Astrocyte of the spinal cord (primary cell): ENCODE measurements around the gene SNPH.

Experiments used
- DNase-seq: peaks from one replicate; pipeline ENCODE4 v3.0.0; 2011; ENCODE audit warnings: low read depth, low spot score
- H3K4me3 ChIP-seq: 2 replicates; pipeline ENCODE4 v1.5.1; 2011; ENCODE audit warnings: low read depth, mild to moderate bottlenecking, low read length, moderate library complexity
- in situ Hi-C: cut with HindIII; loops from 2 replicates; pipeline ENCODE4 v1.10.0; 2017; ENCODE audit warnings: low sequenced_read_pairs
- TF ChIP-seq, protein P1 (sequence below): IDR thresholded peaks from 2 replicates; pipeline ENCODE4 v1.5.1; 2012; ENCODE audit warnings: low read depth, mild to moderate bottlenecking, low read length, inconsistent platforms

Gene SNPH

DNA sequence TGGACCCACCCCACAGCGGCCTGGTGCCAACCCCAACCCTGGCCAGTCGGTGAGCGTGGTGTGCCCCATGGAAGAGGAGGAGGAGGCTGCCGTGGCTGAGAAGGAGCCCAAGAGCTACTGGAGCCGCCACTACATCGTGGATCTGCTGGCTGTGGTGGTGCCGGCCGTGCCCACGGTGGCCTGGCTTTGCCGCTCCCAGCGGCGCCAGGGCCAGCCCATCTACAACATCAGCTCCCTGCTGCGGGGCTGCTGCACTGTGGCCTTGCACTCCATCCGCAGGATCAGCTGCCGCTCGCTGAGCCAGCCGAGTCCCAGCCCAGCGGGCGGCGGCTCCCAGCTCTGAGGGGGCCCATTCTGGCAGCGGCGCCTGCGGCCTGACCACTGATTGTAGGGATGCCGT is 39.6 kb downstream of the SNPH start:
- H3K4me3 ChIP-seq, result no peak overlapping the region
- in situ Hi-C loops, result no loop called here
- TF ChIP-seq, protein P1, sequence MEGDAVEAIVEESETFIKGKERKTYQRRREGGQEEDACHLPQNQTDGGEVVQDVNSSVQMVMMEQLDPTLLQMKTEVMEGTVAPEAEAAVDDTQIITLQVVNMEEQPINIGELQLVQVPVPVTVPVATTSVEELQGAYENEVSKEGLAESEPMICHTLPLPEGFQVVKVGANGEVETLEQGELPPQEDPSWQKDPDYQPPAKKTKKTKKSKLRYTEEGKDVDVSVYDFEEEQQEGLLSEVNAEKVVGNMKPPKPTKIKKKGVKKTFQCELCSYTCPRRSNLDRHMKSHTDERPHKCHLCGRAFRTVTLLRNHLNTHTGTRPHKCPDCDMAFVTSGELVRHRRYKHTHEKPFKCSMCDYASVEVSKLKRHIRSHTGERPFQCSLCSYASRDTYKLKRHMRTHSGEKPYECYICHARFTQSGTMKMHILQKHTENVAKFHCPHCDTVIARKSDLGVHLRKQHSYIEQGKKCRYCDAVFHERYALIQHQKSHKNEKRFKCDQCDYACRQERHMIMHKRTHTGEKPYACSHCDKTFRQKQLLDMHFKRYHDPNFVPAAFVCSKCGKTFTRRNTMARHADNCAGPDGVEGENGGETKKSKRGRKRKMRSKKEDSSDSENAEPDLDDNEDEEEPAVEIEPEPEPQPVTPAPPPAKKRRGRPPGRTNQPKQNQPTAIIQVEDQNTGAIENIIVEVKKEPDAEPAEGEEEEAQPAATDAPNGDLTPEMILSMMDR, result no peak
- no peak for DNase-seq

DNA sequence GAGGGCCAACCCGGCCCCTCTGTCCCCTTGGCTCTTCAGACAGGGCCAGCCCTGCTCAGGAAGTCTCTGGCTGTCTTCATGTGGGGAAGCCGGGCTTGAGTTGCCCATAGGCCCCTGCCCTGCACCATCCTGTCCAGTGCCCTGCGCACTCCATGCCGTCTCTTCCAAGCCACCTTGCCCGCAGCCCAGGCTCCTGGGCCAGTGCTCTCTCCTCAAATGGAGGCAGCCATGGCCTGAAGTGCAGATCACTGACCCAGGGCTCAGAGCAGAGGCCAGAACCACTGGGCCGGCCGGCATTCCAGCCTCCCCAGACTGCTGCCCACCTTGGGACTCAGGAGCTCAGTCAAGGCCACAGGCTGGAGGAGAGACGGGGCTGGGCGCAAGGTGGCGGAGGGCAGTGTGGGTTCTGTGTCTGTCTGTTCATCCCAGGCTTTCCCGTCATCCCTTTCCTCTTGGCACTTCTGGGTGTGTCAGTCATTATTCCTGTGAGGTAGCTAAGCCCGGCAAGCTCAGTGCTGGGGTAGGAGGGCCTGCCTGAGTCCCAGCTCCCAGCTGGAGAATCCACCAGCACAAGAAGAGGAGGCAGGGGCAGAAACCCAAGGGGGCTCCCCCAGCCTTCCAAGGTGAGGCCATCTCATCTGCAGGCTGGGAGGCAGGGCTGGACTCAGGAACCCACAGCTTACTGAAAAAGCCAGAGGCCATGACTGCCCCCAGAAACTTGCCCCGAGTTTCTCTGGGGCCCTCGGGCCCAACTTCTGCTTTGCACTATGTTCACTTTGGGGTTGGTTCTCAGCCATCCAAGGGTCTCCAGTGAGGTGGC is 40.4 kb downstream of the SNPH start:
- TF ChIP-seq, protein P1, result no peak
- no peak overlapping the region for H3K4me3 ChIP-seq
- DNase-seq, result no peak
- in situ Hi-C loops, result no loop called here

DNA sequence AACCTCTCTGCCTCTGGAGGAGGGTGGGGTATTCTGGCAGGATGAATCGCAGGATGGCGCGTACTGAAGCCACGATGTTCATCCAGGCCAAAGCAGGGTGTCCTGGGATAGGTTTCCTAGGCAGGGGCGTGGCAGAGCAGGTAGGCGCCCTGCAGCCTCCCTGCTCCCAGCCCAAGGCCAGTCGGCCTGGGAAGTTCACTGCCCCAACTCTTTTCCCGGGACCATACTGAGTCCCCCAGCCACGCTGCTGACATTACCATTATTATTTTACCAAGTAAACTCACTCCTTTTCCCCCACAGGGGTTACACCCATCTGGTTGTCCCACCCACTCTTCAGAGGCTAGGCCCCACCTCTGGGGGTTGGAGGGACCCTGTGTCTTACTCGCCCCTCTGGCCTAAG is 41.1 kb downstream of the SNPH start:
- no peak overlapping the region for H3K4me3 ChIP-seq
- in situ Hi-C loops, result no loop called here
- DNase-seq, result no peak
- TF ChIP-seq, protein P1, result no peak

DNA sequence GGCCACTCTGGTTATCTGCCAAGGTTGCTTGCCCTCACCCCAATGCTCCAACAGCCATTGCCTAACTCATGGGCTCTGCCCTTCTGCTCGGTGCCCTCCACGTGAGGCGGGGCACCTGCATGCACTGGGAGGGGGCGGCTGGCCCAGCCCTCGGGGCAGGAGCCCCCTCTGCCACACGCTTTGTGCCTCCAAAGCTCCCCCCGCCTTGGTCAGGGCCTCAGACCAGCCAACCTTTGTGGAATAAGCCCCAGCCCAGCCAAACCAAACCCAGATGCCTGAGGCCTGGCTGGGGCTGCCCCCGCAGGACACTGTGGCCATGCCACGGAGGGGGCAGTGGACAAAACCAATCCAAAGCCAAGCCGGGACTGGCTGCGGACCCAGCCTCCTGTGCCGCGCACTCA is 41.5 kb downstream of the SNPH start:
- in situ Hi-C loops, result no loop called here
- H3K4me3 ChIP-seq, result no peak overlapping the region
- TF ChIP-seq, protein P1, result no peak
- DNase-seq, result no peak

DNA sequence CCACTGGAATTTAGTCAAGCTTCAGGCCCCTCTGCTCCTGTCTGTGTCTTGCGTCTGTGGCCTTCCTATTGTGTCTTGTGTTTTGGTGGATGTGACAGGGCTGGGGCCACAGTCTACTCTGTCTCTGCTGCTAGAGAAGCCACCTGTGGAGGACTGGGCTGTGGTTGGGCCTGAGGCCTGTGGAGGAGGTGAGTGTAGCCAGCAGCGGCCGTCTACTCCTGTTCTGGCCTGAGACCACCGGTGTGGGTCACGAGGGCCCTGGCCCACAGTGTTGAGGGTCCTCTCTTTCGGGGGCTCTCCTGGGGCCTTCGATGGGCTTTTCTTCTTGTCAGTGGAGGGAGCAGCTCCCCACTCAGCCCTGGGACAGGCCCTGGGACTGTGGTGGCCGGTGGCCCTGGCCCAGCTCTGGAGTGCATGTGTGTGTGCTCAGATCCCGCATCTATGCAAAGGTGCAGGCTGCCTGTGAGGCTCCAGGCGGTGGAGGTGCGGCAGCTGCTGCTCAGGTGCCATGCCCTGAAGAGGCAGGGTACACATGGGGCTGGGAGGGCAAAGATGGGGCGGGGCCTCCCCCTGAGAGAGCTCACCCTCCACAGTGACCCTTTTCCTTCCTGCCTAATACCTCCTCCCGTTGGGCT is 42.1 kb downstream of the SNPH start:
- TF ChIP-seq, protein P1, result no peak
- DNase-seq, result no peak

DNA sequence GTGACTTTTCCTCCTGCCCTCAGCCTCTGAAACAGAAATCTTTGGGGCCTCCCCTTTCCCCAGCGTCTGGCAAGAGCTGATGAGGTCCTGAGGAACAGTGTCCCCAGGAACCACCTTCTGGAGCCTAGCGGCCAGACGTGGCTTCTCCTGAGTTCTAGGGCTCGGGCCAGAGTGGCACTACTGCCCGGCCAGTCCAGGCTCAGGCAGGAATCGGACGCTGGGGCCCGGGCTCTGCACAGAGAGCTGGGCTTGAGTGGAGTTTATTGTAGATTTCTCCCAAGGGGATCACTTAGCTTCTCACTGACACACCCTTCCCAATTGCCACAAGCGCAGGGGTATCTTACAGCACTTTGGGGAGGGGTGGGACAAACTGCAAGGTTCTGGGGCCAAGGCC is 42.6 kb downstream of the SNPH start:
- DNase-seq, result no peak
- no peak overlapping the region for H3K4me3 ChIP-seq
- in situ Hi-C loops, result no loop called here
- TF ChIP-seq, protein P1, result no peak

More for the DNA sequence above, 42.1 kb downstream of the SNPH start:
- H3K4me3 ChIP-seq, result no peak overlapping the region
- in situ Hi-C loops, result no loop called here
